ENCODE measurements around the gene PKD1.

- no peak for TF ChIP-seq CTCF (IDR thresholded peaks at IDR 0.05)
- no peak for TF ChIP-seq POLR2A (IDR thresholded peaks at IDR 0.05)
- no peak for TF ChIP-seq POLR2AphosphoS5 (IDR thresholded peaks at IDR 0.05)
These were observed 20.5 kb upstream of the PKD1 start for GRCh38 chr16:2155977-2156848.
